ENCODE results near the gene CCP110. TPM values are rescaled to one million over a fixed set of nuclear protein-coding genes. Genes with fewer than 3 reads are reported as not detected.

Gene CCP110
- total and polyA plus RNA-seq, 2 of the 13 experiments (the other 11 are each of a cell fraction or from before 2014, with no cell fraction given), result 10.0 to 11.1 TPM

DNA sequence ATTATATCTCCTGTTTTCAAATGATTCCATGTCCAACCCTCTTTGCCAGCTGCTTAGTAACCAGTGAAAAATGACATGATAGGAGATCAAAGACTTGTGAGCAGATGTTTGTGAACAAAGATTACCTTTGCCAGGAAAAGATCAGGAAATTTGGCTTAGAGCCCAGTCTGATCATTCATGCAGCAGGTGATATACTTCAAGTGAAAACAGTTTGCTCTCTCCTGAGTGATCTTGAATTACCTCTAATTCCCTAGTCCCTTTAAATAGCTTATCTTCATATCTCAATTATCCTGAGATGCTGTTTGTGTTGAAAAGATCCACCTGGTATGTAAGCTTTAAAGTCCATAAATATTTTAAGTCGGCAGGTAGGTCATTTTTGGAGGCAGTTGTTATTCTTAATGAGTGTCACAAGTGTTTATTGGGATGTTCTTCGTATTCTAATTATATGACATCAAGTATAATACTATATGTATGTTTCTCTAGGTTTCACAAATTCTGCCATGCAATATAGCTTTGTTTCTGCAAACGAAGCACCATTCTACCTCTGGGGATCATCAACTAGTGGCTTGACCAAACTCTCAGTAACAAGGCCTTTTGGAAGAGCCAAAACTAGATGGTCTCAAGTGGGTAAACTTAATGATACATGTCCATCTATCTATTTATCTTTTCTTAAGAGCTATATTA is 18.5 kb downstream of the CCP110 start (continued):
- TF ChIP-seq, protein P1, sequence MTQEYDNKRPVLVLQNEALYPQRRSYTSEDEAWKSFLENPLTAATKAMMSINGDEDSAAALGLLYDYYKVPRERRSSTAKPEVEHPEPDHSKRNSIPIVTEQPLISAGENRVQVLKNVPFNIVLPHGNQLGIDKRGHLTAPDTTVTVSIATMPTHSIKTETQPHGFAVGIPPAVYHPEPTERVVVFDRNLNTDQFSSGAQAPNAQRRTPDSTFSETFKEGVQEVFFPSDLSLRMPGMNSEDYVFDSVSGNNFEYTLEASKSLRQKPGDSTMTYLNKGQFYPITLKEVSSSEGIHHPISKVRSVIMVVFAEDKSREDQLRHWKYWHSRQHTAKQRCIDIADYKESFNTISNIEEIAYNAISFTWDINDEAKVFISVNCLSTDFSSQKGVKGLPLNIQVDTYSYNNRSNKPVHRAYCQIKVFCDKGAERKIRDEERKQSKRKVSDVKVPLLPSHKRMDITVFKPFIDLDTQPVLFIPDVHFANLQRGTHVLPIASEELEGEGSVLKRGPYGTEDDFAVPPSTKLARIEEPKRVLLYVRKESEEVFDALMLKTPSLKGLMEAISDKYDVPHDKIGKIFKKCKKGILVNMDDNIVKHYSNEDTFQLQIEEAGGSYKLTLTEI (CRISPR knock-in tag; conservative IDR thresholded peaks at IDR 0.05), result no peak
- TF ChIP-seq HIVEP1 (CRISPR knock-in tag; IDR thresholded peaks at IDR 0.05), result no peak
- TF ChIP-seq ZNF614 (CRISPR knock-in tag; IDR thresholded peaks at IDR 0.05; ENCODE audit: borderline replicate concordance), result peak; percentile 96
- no peak for TF ChIP-seq ZNF460 (CRISPR knock-in tag; IDR thresholded peaks at IDR 0.05; ENCODE audit: borderline replicate concordance)
- peak; percentile 92 for TF ChIP-seq IRF2 (CRISPR knock-in tag; IDR thresholded peaks at IDR 0.05)
- TF ChIP-seq ZSCAN29 (CRISPR knock-in tag; conservative IDR thresholded peaks at IDR 0.05), result peak; percentile 69; the same call in 1 of the 2 replicates
- no peak for TF ChIP-seq TBP (CRISPR knock-in tag; IDR thresholded peaks at IDR 0.05)
- no peak; the same call in 1 of the 2 replicates for TF ChIP-seq KLF11 (CRISPR knock-in tag; IDR thresholded peaks at IDR 0.05)
- peak; percentile 94 for TF ChIP-seq DNMT3B (CRISPR knock-in tag; conservative IDR thresholded peaks at IDR 0.05)
- TF ChIP-seq, protein P2, sequence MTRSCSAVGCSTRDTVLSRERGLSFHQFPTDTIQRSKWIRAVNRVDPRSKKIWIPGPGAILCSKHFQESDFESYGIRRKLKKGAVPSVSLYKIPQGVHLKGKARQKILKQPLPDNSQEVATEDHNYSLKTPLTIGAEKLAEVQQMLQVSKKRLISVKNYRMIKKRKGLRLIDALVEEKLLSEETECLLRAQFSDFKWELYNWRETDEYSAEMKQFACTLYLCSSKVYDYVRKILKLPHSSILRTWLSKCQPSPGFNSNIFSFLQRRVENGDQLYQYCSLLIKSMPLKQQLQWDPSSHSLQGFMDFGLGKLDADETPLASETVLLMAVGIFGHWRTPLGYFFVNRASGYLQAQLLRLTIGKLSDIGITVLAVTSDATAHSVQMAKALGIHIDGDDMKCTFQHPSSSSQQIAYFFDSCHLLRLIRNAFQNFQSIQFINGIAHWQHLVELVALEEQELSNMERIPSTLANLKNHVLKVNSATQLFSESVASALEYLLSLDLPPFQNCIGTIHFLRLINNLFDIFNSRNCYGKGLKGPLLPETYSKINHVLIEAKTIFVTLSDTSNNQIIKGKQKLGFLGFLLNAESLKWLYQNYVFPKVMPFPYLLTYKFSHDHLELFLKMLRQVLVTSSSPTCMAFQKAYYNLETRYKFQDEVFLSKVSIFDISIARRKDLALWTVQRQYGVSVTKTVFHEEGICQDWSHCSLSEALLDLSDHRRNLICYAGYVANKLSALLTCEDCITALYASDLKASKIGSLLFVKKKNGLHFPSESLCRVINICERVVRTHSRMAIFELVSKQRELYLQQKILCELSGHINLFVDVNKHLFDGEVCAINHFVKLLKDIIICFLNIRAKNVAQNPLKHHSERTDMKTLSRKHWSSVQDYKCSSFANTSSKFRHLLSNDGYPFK (CRISPR knock-in tag; IDR thresholded peaks at IDR 0.05; ENCODE audit: borderline replicate concordance), result no peak
- TF ChIP-seq FOXM1 (CRISPR knock-in tag; IDR thresholded peaks at IDR 0.05), result no peak
- TF ChIP-seq, protein P3, sequence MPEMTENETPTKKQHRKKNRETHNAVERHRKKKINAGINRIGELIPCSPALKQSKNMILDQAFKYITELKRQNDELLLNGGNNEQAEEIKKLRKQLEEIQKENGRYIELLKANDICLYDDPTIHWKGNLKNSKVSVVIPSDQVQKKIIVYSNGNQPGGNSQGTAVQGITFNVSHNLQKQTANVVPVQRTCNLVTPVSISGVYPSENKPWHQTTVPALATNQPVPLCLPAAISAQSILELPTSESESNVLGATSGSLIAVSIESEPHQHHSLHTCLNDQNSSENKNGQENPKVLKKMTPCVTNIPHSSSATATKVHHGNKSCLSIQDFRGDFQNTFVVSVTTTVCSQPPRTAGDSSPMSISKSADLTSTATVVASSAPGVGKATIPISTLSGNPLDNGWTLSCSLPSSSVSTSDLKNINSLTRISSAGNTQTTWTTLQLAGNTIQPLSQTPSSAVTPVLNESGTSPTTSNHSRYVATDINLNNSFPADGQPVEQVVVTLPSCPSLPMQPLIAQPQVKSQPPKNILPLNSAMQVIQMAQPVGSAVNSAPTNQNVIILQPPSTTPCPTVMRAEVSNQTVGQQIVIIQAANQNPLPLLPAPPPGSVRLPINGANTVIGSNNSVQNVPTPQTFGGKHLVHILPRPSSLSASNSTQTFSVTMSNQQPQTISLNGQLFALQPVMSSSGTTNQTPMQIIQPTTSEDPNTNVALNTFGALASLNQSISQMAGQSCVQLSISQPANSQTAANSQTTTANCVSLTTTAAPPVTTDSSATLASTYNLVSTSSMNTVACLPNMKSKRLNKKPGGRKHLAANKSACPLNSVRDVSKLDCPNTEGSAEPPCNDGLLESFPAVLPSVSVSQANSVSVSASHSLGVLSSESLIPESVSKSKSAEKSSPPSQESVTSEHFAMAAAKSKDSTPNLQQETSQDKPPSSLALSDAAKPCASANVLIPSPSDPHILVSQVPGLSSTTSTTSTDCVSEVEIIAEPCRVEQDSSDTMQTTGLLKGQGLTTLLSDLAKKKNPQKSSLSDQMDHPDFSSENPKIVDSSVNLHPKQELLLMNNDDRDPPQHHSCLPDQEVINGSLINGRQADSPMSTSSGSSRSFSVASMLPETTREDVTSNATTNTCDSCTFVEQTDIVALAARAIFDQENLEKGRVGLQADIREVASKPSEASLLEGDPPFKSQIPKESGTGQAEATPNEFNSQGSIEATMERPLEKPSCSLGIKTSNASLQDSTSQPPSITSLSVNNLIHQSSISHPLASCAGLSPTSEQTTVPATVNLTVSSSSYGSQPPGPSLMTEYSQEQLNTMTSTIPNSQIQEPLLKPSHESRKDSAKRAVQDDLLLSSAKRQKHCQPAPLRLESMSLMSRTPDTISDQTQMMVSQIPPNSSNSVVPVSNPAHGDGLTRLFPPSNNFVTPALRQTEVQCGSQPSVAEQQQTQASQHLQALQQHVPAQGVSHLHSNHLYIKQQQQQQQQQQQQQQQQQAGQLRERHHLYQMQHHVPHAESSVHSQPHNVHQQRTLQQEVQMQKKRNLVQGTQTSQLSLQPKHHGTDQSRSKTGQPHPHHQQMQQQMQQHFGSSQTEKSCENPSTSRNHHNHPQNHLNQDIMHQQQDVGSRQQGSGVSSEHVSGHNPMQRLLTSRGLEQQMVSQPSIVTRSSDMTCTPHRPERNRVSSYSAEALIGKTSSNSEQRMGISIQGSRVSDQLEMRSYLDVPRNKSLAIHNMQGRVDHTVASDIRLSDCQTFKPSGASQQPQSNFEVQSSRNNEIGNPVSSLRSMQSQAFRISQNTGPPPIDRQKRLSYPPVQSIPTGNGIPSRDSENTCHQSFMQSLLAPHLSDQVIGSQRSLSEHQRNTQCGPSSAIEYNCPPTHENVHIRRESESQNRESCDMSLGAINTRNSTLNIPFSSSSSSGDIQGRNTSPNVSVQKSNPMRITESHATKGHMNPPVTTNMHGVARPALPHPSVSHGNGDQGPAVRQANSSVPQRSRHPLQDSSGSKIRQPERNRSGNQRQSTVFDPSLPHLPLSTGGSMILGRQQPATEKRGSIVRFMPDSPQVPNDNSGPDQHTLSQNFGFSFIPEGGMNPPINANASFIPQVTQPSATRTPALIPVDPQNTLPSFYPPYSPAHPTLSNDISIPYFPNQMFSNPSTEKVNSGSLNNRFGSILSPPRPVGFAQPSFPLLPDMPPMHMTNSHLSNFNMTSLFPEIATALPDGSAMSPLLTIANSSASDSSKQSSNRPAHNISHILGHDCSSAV (CRISPR knock-in tag; IDR thresholded peaks at IDR 0.05; ENCODE audit: borderline replicate concordance), result no peak
- no peak for TF ChIP-seq POLR2A (IDR thresholded peaks at IDR 0.05; ENCODE audit: insufficient read depth in 1 of 2, low read depth in 2 of 2, low read length in 2 of 2)
- TF ChIP-seq ZNF543 (CRISPR knock-in tag; IDR thresholded peaks at IDR 0.05), result no peak
